ENCODE data around the gene SCLY. TPM values are rescaled to one million over a fixed set of nuclear protein-coding genes. Genes with fewer than 3 reads are reported as not detected.

Gene SCLY
- total RNA-seq, 4 donors from 2014 or later, result 13.6 to 23.3 (median 17.6) TPM

DNA sequence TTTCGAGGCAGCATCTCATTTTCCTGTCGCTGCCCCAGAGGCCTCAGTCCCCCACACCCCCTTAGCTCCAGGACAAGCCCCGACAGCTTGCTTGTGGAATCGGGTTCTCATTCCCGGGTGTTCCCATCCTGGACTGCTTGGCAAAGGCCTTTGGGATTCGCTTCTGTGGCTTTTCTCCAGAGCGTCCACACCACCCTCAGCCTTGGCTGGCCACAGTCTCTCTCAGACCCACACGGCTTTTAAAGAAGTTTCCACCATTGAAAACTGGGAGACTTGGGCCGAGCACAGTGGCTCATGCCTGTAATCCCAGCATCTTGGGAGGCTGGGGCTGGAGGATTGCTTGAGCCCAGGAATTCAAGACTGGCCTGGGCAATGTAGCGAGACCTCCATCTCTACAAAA lies 42.1 kb downstream of the SCLY start:
- 78 to 80% methylated on average over 10 of the region's 10 CpGs for WGBS, 2 donors
- TF ChIP-seq CTCF (IDR thresholded peaks at IDR 0.05) (no peak), POLR2A (IDR thresholded peaks at IDR 0.05) (no peak), EP300 (IDR thresholded peaks at IDR 0.05) (no peak)
- DNase-seq (ENCODE audit: low spot score in 2 of 2), result no peak

DNA sequence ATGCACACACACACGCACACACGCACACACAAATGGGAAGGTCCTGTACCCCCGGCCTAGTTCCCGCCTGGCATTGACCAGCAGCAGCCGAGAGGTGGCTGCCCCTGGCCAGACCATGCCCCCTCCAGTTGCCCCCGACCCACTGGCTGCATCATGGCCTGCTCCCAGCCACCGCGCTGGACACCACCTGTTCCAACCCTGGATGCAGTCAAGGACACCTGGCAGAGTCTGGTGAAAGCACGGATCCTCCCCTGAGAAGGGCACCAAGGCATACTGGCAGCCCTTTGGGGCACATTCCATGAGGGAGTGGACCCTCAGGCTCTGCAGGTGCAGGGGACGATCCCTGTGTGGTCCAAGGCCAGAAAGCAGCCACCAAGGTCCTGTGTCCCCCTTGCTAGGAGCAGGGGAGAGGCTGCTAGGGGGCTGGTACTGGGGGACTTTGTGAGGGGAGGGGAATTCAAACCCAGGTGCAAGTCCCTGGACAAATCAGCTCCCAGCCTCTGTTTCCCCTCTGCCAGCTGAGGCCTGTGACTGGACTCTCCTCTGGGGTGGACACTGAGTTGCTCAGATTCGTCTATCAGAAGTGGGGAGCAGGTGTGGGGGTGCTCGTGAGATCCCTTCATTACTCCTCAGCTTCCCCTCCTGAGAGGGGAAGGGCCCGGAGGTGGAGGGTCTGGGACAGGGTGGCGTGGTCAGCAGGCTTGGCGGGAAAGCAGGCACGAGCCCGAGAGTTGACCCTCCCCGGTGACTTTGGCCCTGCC lies 42.8 kb downstream of the SCLY start:
- peak in 1 of 2 donors; percentile 5 for DNase-seq (ENCODE audit: low spot score in 2 of 2)
- H3K4me1 ChIP-seq, result peaks cover 0 to 15% (median 7%) of the 10 kb centered on the region in 4 donors
- H3K4me3 ChIP-seq, result no peak overlapping the region
- WGBS, 2 donors, result 83 to 88% methylated on average over 13 of the region's 18 CpGs
- no peak overlapping the region for H3K27ac ChIP-seq
- no peaks in the 10 kb centered on the region for H3K27me3 ChIP-seq
- no peaks in the 10 kb centered on the region for H3K36me3 ChIP-seq
- H3K9me3 ChIP-seq, result no peaks in the 10 kb centered on the region
- TF ChIP-seq EP300 (IDR thresholded peaks at IDR 0.05), result no peak
- TF ChIP-seq POLR2A (IDR thresholded peaks at IDR 0.05), result no peak
- no peak for TF ChIP-seq CTCF (IDR thresholded peaks at IDR 0.05)

More for the DNA sequence above, 42.1 kb downstream of the SCLY start:
- Histone ChIP-seq H3K4me3 (no peak overlapping the region), H3K4me1 (peaks cover 0 to 15% (median 8%) of the 10 kb centered on the region in 4 donors), H3K36me3 (no peaks in the 10 kb centered on the region), H3K27ac (no peak overlapping the region), H3K27me3 (no peaks in the 10 kb centered on the region), H3K9me3 (no peaks in the 10 kb centered on the region)

GRCh38 chr2:238104226-238104690 lies 43.5 kb downstream of the SCLY start:
- TF ChIP-seq POLR2A (IDR thresholded peaks at IDR 0.05) (no peak), EP300 (IDR thresholded peaks at IDR 0.05) (no peak), CTCF (IDR thresholded peaks at IDR 0.05) (no peak)
- peak in 1 of 2 donors; percentile 1 for DNase-seq (ENCODE audit: low spot score in 2 of 2)
- WGBS, 2 donors, result 90 to 91% methylated on average over 13 to 14 of the region's 14 CpGs
- Histone ChIP-seq H3K27me3 (no peaks in the 10 kb centered on the region), H3K27ac (no peak overlapping the region), H3K9me3 (no peaks in the 10 kb centered on the region), H3K36me3 (no peaks in the 10 kb centered on the region), H3K4me3 (no peak overlapping the region), H3K4me1 (peaks cover 0 to 13% (median 4%) of the 10 kb centered on the region in 4 donors)

DNA sequence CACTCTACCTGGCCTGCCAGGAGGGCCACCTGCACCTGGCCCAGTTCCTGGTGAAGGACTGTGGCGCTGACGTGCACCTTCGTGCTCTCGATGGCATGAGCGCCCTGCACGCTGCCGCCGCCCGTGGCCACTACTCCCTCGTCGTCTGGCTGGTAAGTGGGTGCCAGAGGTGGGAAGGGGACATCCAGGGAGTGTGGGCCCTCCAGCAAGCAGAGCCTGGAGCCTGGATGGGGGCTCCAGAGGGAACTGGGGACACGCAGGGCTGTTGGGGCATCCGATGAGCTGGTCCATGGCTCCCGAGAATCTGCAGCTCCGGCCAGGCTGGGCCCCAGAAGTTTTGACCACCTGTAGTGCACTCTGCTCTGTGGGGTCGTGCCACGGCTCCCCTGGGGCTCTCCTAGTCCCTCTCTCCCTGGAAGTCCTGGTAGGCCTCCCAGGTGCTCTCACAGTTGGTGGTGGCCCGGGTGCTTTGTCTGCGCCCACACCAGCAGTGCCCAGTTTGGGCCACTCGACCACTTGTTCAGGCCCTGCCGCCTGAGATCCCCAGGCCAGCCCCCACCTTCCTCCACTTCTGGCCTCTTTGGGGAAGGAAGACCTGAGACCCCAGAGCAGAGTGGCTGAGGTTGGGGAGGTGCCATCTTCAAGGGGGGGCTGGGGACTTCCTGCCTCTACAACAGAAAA lies 44.0 kb downstream of the SCLY start:
- no peaks in the 10 kb centered on the region for H3K9me3 ChIP-seq
- peak in 1 of 2 donors; percentile 4 for DNase-seq (ENCODE audit: low spot score in 2 of 2)
- TF ChIP-seq POLR2A (IDR thresholded peaks at IDR 0.05) (no peak), CTCF (IDR thresholded peaks at IDR 0.05) (no peak), EP300 (IDR thresholded peaks at IDR 0.05) (no peak)
- WGBS, 2 donors, result 67 to 91% methylated on average over 4 to 17 of the region's 21 CpGs
- no peak overlapping the region for H3K27ac ChIP-seq
- no peak overlapping the region for H3K4me3 ChIP-seq
- no peaks in the 10 kb centered on the region for H3K36me3 ChIP-seq
- peaks cover 0 to 7% (median under 1%) of the 10 kb centered on the region in 4 donors for H3K4me1 ChIP-seq
- no peaks in the 10 kb centered on the region for H3K27me3 ChIP-seq
